Sigmoid colon (tissue), 4 donors: ENCODE measurements around the gene HRK.

ENCODE experiments used
- EP300 ChIP-seq, 4 donors: sonication (generic); formaldehyde crosslinking; IDR thresholded peaks; one replicate each; pipeline ENCODE4 v1.6.1; 2017; ENCODE audit warnings: antibody characterized with exemption in 4 of 4
- POLR2A ChIP-seq, 2 donors: fragments of 450-650 bp; IDR thresholded peaks; one replicate each; pipeline ENCODE4 v1.6.1; 2016; ENCODE audit warnings: antibody characterized with exemption in 2 of 2, mild to moderate bottlenecking in 2 of 2, moderate library complexity in 2 of 2
- POLR2AphosphoS5 ChIP-seq, 4 donors: sonication (generic); formaldehyde crosslinking; IDR thresholded peaks; one replicate each; pipeline ENCODE4 v1.6.1; 2017; ENCODE audit warnings: antibody characterized with exemption in 4 of 4
- TF ChIP-seq, protein P1 (sequence below), 4 experiments: fragments of 450-650 bp in 3 of 4; fragments of 200-600 bp in 1 of 4; IDR thresholded peaks; one replicate each; pipeline ENCODE4 v1.5.1; 2016 to 2019; ENCODE audit warnings: antibody characterized with exemption in 4 of 4, mild to moderate bottlenecking in 3 of 4, moderate library complexity in 2 of 4

DNA sequence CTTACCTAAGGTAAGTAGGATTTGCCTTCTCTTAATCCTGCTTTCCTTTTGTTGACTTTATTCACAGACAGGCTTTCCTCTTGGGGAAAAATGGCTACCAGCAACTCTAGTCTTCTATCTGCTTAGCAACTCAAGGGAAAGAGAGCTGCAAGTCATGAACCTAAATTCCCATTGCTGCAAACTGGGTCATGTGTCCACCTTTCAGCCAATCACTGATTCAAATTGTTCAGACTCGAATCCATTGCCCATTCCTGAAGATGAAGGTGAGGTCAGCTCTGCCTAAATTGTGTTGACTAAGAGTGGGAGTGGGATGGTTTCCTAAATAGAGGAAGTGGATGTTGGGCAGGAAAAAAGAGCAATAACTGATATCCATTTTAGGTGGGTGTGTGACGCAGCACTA, 37.2 kb upstream of the HRK start:
- TF ChIP-seq, protein P1, sequence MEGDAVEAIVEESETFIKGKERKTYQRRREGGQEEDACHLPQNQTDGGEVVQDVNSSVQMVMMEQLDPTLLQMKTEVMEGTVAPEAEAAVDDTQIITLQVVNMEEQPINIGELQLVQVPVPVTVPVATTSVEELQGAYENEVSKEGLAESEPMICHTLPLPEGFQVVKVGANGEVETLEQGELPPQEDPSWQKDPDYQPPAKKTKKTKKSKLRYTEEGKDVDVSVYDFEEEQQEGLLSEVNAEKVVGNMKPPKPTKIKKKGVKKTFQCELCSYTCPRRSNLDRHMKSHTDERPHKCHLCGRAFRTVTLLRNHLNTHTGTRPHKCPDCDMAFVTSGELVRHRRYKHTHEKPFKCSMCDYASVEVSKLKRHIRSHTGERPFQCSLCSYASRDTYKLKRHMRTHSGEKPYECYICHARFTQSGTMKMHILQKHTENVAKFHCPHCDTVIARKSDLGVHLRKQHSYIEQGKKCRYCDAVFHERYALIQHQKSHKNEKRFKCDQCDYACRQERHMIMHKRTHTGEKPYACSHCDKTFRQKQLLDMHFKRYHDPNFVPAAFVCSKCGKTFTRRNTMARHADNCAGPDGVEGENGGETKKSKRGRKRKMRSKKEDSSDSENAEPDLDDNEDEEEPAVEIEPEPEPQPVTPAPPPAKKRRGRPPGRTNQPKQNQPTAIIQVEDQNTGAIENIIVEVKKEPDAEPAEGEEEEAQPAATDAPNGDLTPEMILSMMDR (IDR thresholded peaks at IDR 0.05), result no peak
- TF ChIP-seq EP300 (IDR thresholded peaks at IDR 0.05) (no peak), POLR2AphosphoS5 (IDR thresholded peaks at IDR 0.05) (no peak), POLR2A (IDR thresholded peaks at IDR 0.05) (no peak)
